ENCODE measurements around the gene HIVEP3. TPM values are rescaled to one million over a fixed set of nuclear protein-coding genes. Genes with fewer than 3 reads are reported as not detected.
A peak's percentile ranks its signal among the peaks of the same experiment; 100 is the strongest.

Gene HIVEP3
- total RNA-seq, 4 donors from 2014 or later, result 4.2 to 6.5 (median 4.7) TPM

DNA sequence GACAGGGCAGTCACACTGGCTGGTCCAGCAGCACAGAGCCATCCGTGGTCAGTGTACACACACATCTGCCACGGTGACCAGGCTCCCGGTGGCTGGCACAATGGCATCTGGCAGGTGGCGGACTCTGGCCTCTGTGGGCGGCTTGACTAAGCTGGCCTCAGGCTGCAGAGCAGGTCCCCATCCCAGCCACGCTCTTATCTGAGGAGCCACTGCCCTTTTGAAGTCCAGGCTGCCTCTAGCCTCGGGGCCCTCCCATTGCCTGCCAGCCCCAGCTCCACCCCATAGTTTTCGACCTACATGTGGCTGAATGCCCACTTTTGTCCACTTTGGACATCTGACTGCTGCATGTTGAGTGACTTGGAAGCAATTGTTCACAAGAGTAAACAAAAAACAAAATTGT, 404.3 kb downstream of the HIVEP3 start:
- Histone ChIP-seq H3K27me3 (no peaks in the 10 kb centered on the region), H3K27ac (peak overlapping the region in 3 of 4 donors; percentile 23 to 84 (median 71))
- WGBS, 2 donors, result 60 to 68% methylated on average over 4 to 8 of the region's 8 CpGs

DNA sequence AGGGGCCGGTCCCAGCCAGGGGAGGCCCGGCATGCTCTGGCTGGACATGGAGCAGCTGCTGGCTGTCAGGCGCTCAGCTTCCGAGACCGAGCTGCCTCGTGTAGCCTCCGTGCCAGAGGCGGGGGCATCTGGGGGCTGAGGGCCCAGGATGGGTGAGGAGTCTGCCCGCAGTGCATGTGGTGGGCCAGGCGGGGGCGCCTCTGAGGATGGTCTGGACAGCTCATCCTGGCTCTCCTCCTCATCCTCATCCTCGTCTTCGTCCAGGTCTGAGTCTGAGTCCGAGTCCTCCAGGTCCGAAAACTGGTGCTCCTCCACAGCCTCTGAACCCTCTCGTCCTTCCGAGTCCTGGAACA, 405.4 kb downstream of the HIVEP3 start:
- no peak overlapping the region for H3K4me3 ChIP-seq
- DNase-seq (ENCODE audit: low spot score in 2 of 2), result no peak
- H3K27ac ChIP-seq, result no peak overlapping the region
- H3K4me1 ChIP-seq, result peaks cover 0 to 32% (median 19%) of the 10 kb centered on the region in 4 donors
- TF ChIP-seq POLR2A (IDR thresholded peaks at IDR 0.05) (no peak), EP300 (IDR thresholded peaks at IDR 0.05) (no peak)
- TF ChIP-seq, protein P1, sequence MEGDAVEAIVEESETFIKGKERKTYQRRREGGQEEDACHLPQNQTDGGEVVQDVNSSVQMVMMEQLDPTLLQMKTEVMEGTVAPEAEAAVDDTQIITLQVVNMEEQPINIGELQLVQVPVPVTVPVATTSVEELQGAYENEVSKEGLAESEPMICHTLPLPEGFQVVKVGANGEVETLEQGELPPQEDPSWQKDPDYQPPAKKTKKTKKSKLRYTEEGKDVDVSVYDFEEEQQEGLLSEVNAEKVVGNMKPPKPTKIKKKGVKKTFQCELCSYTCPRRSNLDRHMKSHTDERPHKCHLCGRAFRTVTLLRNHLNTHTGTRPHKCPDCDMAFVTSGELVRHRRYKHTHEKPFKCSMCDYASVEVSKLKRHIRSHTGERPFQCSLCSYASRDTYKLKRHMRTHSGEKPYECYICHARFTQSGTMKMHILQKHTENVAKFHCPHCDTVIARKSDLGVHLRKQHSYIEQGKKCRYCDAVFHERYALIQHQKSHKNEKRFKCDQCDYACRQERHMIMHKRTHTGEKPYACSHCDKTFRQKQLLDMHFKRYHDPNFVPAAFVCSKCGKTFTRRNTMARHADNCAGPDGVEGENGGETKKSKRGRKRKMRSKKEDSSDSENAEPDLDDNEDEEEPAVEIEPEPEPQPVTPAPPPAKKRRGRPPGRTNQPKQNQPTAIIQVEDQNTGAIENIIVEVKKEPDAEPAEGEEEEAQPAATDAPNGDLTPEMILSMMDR (IDR thresholded peaks at IDR 0.05), result no peak
- 82 to 86% methylated on average over 8 to 17 of the region's 17 CpGs for WGBS, 2 donors
- H3K36me3 ChIP-seq, result peaks cover 0 to 29% (median 0%) of the 10 kb centered on the region in 3 donors
- H3K9me3 ChIP-seq, result no peaks in the 10 kb centered on the region
- H3K27me3 ChIP-seq, result no peaks in the 10 kb centered on the region

More for the DNA sequence above, 404.3 kb downstream of the HIVEP3 start:
- no peak for DNase-seq (ENCODE audit: low spot score in 2 of 2)
- Histone ChIP-seq H3K4me3 (no peak overlapping the region), H3K36me3 (peaks cover 0 to 29% (median 0%) of the 10 kb centered on the region in 3 donors), H3K9me3 (no peaks in the 10 kb centered on the region), H3K4me1 (peaks cover 0 to 32% (median 19%) of the 10 kb centered on the region in 4 donors)
- TF ChIP-seq EP300 (IDR thresholded peaks at IDR 0.05) (no peak), POLR2A (IDR thresholded peaks at IDR 0.05) (no peak)
- TF ChIP-seq, protein P1 (IDR thresholded peaks at IDR 0.05), result no peak

DNA sequence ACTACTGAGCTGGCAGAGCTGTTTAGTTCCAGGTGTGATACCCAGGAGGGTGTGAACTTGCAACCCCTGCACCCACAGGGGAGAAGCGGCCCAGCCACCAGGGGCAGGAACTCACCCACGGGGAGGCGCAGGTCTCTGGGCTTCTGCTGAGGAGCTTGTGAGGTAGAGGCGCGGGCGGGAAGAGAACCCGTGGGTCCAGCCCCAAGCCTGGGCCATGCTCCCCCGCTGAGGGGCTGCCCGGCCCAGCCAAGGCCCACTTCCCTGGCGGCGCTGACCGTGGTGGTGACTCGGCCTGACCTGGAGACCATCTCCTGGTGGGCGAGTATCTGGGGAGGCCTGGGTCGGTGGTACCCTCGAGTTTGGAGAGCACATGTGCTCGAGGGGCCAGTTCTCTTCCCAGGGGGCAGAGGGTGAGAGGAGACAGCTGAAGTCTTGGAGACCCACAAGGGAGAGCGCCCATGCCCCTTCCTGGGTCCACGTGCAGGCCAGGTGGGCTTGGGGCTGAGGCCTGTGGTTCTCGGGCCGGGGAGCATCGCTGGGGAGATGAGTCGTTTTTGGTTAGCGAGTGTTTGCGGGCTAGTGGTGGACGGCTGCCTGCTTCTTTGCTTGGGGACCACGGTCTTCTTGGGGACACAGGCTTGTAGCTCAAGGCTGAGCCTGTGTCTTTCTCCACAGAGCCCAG, 405.9 kb downstream of the HIVEP3 start:
- H3K36me3 ChIP-seq, result peaks cover 0 to 29% (median 0%) of the 10 kb centered on the region in 3 donors
- H3K27me3 ChIP-seq, result no peaks in the 10 kb centered on the region
- H3K4me1 ChIP-seq, result peaks cover 0 to 32% (median 19%) of the 10 kb centered on the region in 4 donors
- TF ChIP-seq POLR2A (IDR thresholded peaks at IDR 0.05) (no peak), EP300 (IDR thresholded peaks at IDR 0.05) (no peak)
- TF ChIP-seq, protein P1 (IDR thresholded peaks at IDR 0.05), result no peak
- DNase-seq (ENCODE audit: low spot score in 2 of 2), result no peak
- no peaks in the 10 kb centered on the region for H3K9me3 ChIP-seq
- no peak overlapping the region for H3K27ac ChIP-seq
- 92 to 94% methylated on average over 19 to 24 of the region's 27 CpGs for WGBS, 2 donors
- H3K4me3 ChIP-seq, result no peak overlapping the region

DNA sequence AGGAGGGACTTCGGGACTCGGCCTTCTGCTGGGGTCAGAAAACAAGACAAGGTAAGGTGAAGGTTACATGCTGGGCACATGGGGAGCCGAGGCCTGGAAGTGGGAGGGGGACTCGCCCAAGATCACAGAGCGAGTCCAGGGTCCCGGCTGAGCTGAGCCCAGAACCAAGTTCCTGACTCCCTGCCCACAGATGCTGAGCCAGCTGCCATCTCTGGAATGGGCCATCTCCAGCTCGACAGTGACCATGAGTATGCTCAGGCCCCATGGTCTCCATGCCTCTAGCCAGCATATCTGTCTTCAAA, 407.5 kb downstream of the HIVEP3 start:
- no peak overlapping the region for H3K4me3 ChIP-seq
- no peak overlapping the region for H3K27ac ChIP-seq
- TF ChIP-seq, protein P1 (IDR thresholded peaks at IDR 0.05), result no peak
- TF ChIP-seq POLR2A (IDR thresholded peaks at IDR 0.05) (no peak), EP300 (IDR thresholded peaks at IDR 0.05) (no peak)
- peaks cover 0 to 29% (median 0%) of the 10 kb centered on the region in 3 donors for H3K36me3 ChIP-seq
- H3K9me3 ChIP-seq, result no peaks in the 10 kb centered on the region
- DNase-seq (ENCODE audit: low spot score in 2 of 2), result no peak
- H3K4me1 ChIP-seq, result peaks cover 0 to 34% (median 13%) of the 10 kb centered on the region in 4 donors
- 93 to 96% methylated on average over 7 of the region's 7 CpGs for WGBS, 2 donors
- H3K27me3 ChIP-seq, result no peaks in the 10 kb centered on the region

DNA sequence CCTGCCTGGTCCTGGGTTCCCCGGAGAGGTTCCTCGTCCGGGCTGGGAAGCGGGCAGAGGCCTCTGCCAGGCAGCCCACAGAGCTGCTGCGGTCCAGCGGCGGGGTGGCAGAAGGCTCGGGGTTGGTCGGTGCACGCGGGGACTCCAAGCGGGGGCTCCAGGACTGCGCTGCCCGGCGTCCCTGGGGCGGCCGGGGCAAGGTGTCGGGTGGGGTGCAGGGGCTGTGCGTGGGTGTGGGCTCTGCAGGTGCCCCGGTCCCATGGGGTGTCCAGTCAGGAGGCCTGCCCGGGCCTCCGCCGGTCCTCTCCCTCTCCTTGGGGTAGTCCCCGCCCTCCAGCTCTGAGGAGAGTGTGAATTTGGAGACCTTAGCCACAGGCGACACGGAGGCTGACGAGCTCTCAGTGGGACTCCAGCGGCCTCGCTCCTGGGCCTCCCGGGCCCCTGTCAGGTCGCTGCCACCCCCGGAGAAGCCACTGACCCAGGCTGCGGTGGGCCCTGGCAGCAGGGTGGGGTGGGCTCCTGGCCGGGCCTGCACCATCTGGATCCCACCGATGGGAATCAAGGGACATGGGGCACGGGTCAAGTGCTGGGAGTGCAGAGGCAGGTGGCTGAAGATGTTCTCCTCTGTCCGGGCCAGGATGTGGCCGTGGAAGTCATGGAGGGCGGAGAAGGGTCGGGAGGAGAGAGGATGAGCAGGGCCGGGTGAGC, 408.0 kb downstream of the HIVEP3 start:
- DNase-seq (ENCODE audit: low spot score in 2 of 2), result no peak
- 91 to 94% methylated on average over 26 to 32 of the region's 41 CpGs for WGBS, 2 donors
- TF ChIP-seq EP300 (IDR thresholded peaks at IDR 0.05) (no peak), POLR2A (IDR thresholded peaks at IDR 0.05) (no peak)
- TF ChIP-seq, protein P1 (IDR thresholded peaks at IDR 0.05), result no peak

More for the DNA sequence above, 408.0 kb downstream of the HIVEP3 start:
- no peak overlapping the region for H3K27ac ChIP-seq
- no peaks in the 10 kb centered on the region for H3K27me3 ChIP-seq
- no peak overlapping the region for H3K4me3 ChIP-seq
- H3K36me3 ChIP-seq, result peaks cover 0 to 29% (median 0%) of the 10 kb centered on the region in 3 donors
- H3K9me3 ChIP-seq, result no peaks in the 10 kb centered on the region
- H3K4me1 ChIP-seq, result peaks cover 0 to 29% (median 9%) of the 10 kb centered on the region in 4 donors

Measured in tibial nerve (tissue), 4 donors.